HepG2 (cell line): Measurements from ENCODE around the gene TBCEL. TPM values are rescaled to one million over a fixed set of nuclear protein-coding genes. Genes with fewer than 3 reads are reported as not detected.

Experiments
- EZH2 ChIP-seq: conservative IDR thresholded peaks from 2 replicates; pipeline ENCODE4 v1.6.1; 2012; ENCODE audit warnings: mild to moderate bottlenecking, low read depth, low read length, moderate library complexity
- GATAD2A ChIP-seq: IDR thresholded peaks from 2 replicates; pipeline ENCODE4 v1.6.1; 2016
- JUNB ChIP-seq: sonication (generic); formaldehyde crosslinking; IDR thresholded peaks from 2 replicates; pipeline ENCODE4 v1.8.0; 2022; ENCODE audit warnings: missing genetic modification reagents, mild to moderate bottlenecking, borderline replicate concordance
- MTERF4 ChIP-seq: sonication (generic); formaldehyde crosslinking; IDR thresholded peaks from 2 replicates; pipeline ENCODE4 v1.8.0; 2023; ENCODE audit warnings: mild to moderate bottlenecking, missing genetic modification reagents
- NFE2L1 ChIP-seq: sonication (generic); formaldehyde crosslinking; IDR thresholded peaks from 2 replicates; pipeline ENCODE4 v1.4.0; 2020; ENCODE audit warnings: missing genetic modification reagents, mild to moderate bottlenecking, borderline replicate concordance
- RFXAP ChIP-seq: sonication (generic); formaldehyde crosslinking; IDR thresholded peaks from 2 replicates; pipeline ENCODE4 v1.4.0; 2020; ENCODE audit warnings: missing genetic modification reagents, borderline replicate concordance
- SIN3A ChIP-seq: IDR thresholded peaks from 2 replicates; pipeline ENCODE4 v1.6.1; 2011; ENCODE audit warnings: low read depth, mild to moderate bottlenecking, control low read depth, low read length, borderline replicate concordance
- SMARCE1 ChIP-seq: fragments of 450-650 bp; IDR thresholded peaks from 2 replicates; pipeline ENCODE4 v1.6.1; 2017; ENCODE audit warnings: borderline replicate concordance
- SMC3 ChIP-seq: IDR thresholded peaks from 2 replicates; pipeline ENCODE4 v1.6.1; 2011; ENCODE audit warnings: low read length, improper control_type of control experiment
- SOX5 ChIP-seq: IDR thresholded peaks from 2 replicates; pipeline ENCODE4 v1.6.1; 2016; ENCODE audit warnings: borderline replicate concordance
- ZNF124 ChIP-seq: sonication (generic); formaldehyde crosslinking; IDR thresholded peaks from 2 replicates; pipeline ENCODE4 v1.4.0; 2020; ENCODE audit warnings: missing genetic modification reagents
- ZNF253 ChIP-seq: sonication (generic); formaldehyde crosslinking; IDR thresholded peaks from 2 replicates; pipeline ENCODE4 v1.8.0; 2022; ENCODE audit warnings: mild to moderate bottlenecking, missing genetic modification reagents, borderline replicate concordance
- ZNF510 ChIP-seq: sonication (generic); formaldehyde crosslinking; IDR thresholded peaks from 2 replicates; pipeline ENCODE4 v1.4.0; 2020; ENCODE audit warnings: low read depth, mild to moderate bottlenecking, missing genetic modification reagents
- ZNF672 ChIP-seq: sonication (generic); formaldehyde crosslinking; IDR thresholded peaks from 2 replicates; pipeline ENCODE4 v1.8.1; 2022; ENCODE audit warnings: missing genetic modification reagents
- ZNF761 ChIP-seq: sonication (generic); formaldehyde crosslinking; conservative IDR thresholded peaks from 2 replicates; pipeline ENCODE4 v1.4.0; 2020; ENCODE audit warnings: mild to moderate bottlenecking, missing genetic modification reagents
- polyA plus RNA-seq, 8 experiments: library from polyadenylated mRNA; depleted of rRNA in 3 of 8; stranded (reverse) in 7 of 8; unstranded in 1 of 8; fragments of >200 nt; fragmentation: Illumina TruSeq in 4 of 8; extraction: Trizol in 4 of 8; gene quantifications; 2 replicates each; pipeline versions ENCODE4 v1.2.1 to v1.2.3, GENCODE V29; 2011 to 2016; ENCODE audit warnings: low read depth in 4 of 8, missing spikeins in 1 of 8, mixed read lengths in 1 of 8; ENCODE audit not compliant: insufficient read depth in 1 of 8
- total RNA-seq, 5 experiments: library from RNA; depleted of rRNA; stranded (reverse); fragments of >200 nt; fragmentation: Illumina TruSeq; extraction: Trizol; gene quantifications; 2 replicates each; pipeline ENCODE4 v1.2.3, GENCODE V29; 2016; ENCODE audit warnings: low read depth in 1 of 5
- TF ChIP-seq, protein P1 (sequence below): sonication (generic); formaldehyde crosslinking; IDR thresholded peaks from 2 replicates; pipeline ENCODE4 v1.9.0; 2022; ENCODE audit warnings: low read depth, missing genetic modification reagents
- TF ChIP-seq, protein P2 (sequence below): sonication (generic); formaldehyde crosslinking; IDR thresholded peaks from 2 replicates; pipeline ENCODE4 v1.5.1; 2020; ENCODE audit warnings: mild to moderate bottlenecking, moderate library complexity, missing genetic modification reagents
- TF ChIP-seq, protein P3 (sequence below): sonication (generic); formaldehyde crosslinking; IDR thresholded peaks from 2 replicates; pipeline ENCODE4 v1.9.0; 2021; ENCODE audit warnings: mild to moderate bottlenecking, missing genetic modification reagents

Gene TBCEL
- total and polyA plus RNA-seq, 2 of the 13 experiments (the other 11 are each of a cell fraction or from before 2014, with no cell fraction given) = 6.1 to 12.5 TPM

DNA sequence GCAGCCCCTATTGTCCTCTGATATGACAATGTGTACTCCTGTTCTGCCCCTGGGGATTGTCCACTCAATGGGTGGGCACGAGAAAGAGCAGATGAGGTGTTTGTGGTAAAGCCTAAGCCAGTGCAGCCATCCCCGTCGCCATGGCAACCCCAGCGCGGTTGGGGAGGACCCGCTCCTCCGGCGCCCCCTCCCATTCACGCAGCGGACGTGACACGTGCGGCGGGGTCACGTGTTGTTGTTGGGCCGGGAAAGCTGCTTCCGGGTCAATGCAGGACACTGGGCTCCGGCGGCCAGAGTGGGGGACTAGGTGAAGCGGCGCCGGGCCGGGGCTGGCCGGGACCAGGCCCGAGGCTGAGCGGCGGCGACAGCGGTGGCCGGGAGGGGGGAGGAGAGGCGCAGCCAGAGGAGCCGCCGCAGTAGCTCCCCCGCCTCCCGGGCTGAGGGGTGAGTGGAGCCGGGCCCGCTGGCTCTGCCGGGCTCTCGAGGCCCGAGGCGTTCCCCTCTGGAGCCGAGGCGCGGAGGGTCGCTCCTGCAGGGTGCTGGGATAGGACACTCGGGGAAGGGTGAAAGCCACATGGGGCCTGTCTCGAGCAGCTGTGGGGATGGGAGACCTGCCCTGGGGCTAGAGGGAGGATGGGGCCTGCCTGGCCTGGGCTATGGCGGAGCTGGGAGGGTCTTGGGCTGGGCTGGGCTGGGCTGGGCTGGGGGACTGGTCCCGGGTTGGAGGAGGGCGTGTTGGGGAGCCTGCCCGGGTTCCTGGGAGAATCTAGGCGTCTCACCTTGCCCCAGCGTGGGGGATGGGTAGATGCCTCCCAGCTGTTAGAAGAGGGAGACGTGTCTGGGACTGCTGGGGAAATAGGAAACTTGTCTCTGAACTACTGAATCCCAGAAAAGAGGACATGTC lies at the start of gene TBCEL (continued):
- TF ChIP-seq, protein P1, sequence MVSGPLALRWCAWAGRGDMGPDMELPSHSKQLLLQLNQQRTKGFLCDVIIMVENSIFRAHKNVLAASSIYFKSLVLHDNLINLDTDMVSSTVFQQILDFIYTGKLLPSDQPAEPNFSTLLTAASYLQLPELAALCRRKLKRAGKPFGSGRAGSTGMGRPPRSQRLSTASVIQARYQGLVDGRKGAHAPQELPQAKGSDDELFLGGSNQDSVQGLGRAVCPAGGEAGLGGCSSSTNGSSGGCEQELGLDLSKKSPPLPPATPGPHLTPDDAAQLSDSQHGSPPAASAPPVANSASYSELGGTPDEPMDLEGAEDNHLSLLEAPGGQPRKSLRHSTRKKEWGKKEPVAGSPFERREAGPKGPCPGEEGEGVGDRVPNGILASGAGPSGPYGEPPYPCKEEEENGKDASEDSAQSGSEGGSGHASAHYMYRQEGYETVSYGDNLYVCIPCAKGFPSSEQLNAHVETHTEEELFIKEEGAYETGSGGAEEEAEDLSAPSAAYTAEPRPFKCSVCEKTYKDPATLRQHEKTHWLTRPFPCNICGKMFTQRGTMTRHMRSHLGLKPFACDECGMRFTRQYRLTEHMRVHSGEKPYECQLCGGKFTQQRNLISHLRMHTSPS (CRISPR knock-in tag) = no peak
- TF ChIP-seq SMC3 = no peak
- no peak for TF ChIP-seq ZNF253 (CRISPR knock-in tag)
- TF ChIP-seq ZNF761 (CRISPR knock-in tag) = 0 out of 2 replicates have a peak, but pooled peaks have one; percentile 37
- 0 out of 2 replicates have a peak, but pooled peaks have one; percentile 41 for TF ChIP-seq ZNF124 (CRISPR knock-in tag)
- TF ChIP-seq ZNF672 = no peak
- TF ChIP-seq SMARCE1 = no peak
- TF ChIP-seq, protein P2, sequence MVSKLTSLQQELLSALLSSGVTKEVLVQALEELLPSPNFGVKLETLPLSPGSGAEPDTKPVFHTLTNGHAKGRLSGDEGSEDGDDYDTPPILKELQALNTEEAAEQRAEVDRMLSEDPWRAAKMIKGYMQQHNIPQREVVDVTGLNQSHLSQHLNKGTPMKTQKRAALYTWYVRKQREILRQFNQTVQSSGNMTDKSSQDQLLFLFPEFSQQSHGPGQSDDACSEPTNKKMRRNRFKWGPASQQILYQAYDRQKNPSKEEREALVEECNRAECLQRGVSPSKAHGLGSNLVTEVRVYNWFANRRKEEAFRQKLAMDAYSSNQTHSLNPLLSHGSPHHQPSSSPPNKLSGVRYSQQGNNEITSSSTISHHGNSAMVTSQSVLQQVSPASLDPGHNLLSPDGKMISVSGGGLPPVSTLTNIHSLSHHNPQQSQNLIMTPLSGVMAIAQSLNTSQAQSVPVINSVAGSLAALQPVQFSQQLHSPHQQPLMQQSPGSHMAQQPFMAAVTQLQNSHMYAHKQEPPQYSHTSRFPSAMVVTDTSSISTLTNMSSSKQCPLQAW = 0 out of 2 replicates have a peak, but pooled peaks have one; percentile 70
- no peak for TF ChIP-seq MTERF4
- no peak for TF ChIP-seq NFE2L1 (CRISPR knock-in tag)
- TF ChIP-seq JUNB (CRISPR knock-in tag) = no peak; the same call in 1 of the 2 replicates
- TF ChIP-seq, protein P3, sequence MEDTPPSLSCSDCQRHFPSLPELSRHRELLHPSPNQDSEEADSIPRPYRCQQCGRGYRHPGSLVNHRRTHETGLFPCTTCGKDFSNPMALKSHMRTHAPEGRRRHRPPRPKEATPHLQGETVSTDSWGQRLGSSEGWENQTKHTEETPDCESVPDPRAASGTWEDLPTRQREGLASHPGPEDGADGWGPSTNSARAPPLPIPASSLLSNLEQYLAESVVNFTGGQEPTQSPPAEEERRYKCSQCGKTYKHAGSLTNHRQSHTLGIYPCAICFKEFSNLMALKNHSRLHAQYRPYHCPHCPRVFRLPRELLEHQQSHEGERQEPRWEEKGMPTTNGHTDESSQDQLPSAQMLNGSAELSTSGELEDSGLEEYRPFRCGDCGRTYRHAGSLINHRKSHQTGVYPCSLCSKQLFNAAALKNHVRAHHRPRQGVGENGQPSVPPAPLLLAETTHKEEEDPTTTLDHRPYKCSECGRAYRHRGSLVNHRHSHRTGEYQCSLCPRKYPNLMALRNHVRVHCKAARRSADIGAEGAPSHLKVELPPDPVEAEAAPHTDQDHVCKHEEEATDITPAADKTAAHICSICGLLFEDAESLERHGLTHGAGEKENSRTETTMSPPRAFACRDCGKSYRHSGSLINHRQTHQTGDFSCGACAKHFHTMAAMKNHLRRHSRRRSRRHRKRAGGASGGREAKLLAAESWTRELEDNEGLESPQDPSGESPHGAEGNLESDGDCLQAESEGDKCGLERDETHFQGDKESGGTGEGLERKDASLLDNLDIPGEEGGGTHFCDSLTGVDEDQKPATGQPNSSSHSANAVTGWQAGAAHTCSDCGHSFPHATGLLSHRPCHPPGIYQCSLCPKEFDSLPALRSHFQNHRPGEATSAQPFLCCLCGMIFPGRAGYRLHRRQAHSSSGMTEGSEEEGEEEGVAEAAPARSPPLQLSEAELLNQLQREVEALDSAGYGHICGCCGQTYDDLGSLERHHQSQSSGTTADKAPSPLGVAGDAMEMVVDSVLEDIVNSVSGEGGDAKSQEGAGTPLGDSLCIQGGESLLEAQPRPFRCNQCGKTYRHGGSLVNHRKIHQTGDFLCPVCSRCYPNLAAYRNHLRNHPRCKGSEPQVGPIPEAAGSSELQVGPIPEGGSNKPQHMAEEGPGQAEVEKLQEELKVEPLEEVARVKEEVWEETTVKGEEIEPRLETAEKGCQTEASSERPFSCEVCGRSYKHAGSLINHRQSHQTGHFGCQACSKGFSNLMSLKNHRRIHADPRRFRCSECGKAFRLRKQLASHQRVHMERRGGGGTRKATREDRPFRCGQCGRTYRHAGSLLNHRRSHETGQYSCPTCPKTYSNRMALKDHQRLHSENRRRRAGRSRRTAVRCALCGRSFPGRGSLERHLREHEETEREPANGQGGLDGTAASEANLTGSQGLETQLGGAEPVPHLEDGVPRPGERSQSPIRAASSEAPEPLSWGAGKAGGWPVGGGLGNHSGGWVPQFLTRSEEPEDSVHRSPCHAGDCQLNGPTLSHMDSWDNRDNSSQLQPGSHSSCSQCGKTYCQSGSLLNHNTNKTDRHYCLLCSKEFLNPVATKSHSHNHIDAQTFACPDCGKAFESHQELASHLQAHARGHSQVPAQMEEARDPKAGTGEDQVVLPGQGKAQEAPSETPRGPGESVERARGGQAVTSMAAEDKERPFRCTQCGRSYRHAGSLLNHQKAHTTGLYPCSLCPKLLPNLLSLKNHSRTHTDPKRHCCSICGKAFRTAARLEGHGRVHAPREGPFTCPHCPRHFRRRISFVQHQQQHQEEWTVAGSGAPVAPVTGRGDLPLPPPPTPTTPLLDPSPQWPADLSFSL (CRISPR knock-in tag) = no peak
- TF ChIP-seq SIN3A = peak; percentile 62
- TF ChIP-seq RFXAP (CRISPR knock-in tag) = no peak; the same call in 1 of the 2 replicates
- no peak for TF ChIP-seq ZNF510 (CRISPR knock-in tag)
- TF ChIP-seq EZH2 = no peak
- TF ChIP-seq GATAD2A (CRISPR knock-in tag) = peak; percentile 59; the same call in 1 of the 2 replicates
- peak; percentile 65; the same call in 1 of the 2 replicates for TF ChIP-seq SOX5 (CRISPR knock-in tag)
